ENCODE data around the gene MYZAP. TPM values are rescaled to one million over a fixed set of nuclear protein-coding genes. Genes with fewer than 3 reads are reported as not detected.
"Not testable (repeated sequence)": the region's sequence is repeated elsewhere in the genome, so short reads cannot be mapped to it uniquely, and the experiment has no call there.

Gene MYZAP
- total and polyA plus RNA-seq, 4 donors: 0.38 to 7.5 (median 2.5) TPM

DNA sequence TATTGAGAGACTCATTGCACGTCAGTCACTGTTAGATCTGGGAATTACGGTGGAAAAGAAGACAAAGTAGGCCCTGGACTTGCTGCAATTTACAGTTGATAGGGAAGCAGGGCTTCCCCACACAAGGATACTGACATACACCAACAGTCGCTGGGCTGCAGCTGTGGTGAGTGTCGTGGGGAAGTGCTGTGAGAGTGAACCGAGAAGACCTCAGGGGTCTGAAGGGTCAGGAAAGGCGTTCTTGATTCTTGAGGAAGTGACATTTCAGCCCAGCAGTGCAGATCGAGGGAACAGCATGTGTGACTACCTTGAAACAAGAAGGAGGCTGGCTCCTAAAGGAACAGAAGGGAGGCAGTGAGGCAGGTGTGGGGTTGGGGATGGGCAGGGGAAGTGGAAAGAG lies 22.5 kb downstream of the MYZAP start:
- ATAC-seq (ENCODE audit: low FRiP score): no peak
- no peak overlapping the region for H3K27ac ChIP-seq (ENCODE audit: low read depth in 1 of 2, low read length in 2 of 2)
- no peaks in the 10 kb centered on the region for H3K36me3 ChIP-seq (ENCODE audit: control insufficient read depth in 1 of 2, insufficient read depth in 2 of 2, low read length in 1 of 2)
- no peaks in the 10 kb centered on the region for H3K4me1 ChIP-seq (ENCODE audit: control insufficient read depth in 1 of 2, insufficient read depth in 2 of 2, low read length in 2 of 2)
- WGBS, 2 donors: 88 to 93% methylated on average over 7 of the region's 7 CpGs
- H3K9me3 ChIP-seq (ENCODE audit: control insufficient read depth, low read length): no peaks in the 10 kb centered on the region
- no peaks in the 10 kb centered on the region for H3K27me3 ChIP-seq (ENCODE audit: control insufficient read depth in 1 of 2, insufficient read depth in 2 of 2, low read length in 1 of 2)
- intact Hi-C loops (cut with DNase I): no loop called here
- no peak for DNase-seq
- no peak overlapping the region for H3K4me3 ChIP-seq (ENCODE audit: low read length in 2 of 2)

- H3K36me3 ChIP-seq (ENCODE audit: control insufficient read depth in 1 of 2, insufficient read depth in 2 of 2, low read length in 1 of 2); H3K27me3 ChIP-seq (ENCODE audit: control insufficient read depth in 1 of 2, insufficient read depth in 2 of 2, low read length in 1 of 2); DNase-seq; H3K4me3 ChIP-seq (ENCODE audit: low read length in 2 of 2); H3K9me3 ChIP-seq (ENCODE audit: control insufficient read depth, low read length); intact Hi-C loops (cut with DNase I); ATAC-seq (ENCODE audit: low FRiP score); H3K27ac ChIP-seq (ENCODE audit: low read depth in 1 of 2, low read length in 2 of 2); H3K4me1 ChIP-seq (ENCODE audit: control insufficient read depth in 1 of 2, insufficient read depth in 2 of 2, low read length in 2 of 2): not testable (repeated sequence)
- WGBS, 2 donors: 87 to 92% methylated on average over 8 of the region's 8 CpGs
Measured at GRCh38 chr15:57615951-57616496, 24.3 kb downstream of the MYZAP start.

GRCh38 chr15:57618325-57618724 lies 26.6 kb downstream of the MYZAP start:
- H3K27ac ChIP-seq (ENCODE audit: low read depth in 1 of 2, low read length in 2 of 2): no peak overlapping the region
- H3K9me3 ChIP-seq (ENCODE audit: control insufficient read depth, low read length): no peaks in the 10 kb centered on the region
- 94 to 97% methylated on average over 1 of the region's 1 CpG for WGBS, 2 donors
- ATAC-seq (ENCODE audit: low FRiP score) (no peak), DNase-seq (no peak)
- intact Hi-C loops (cut with DNase I): no loop called here
- H3K4me3 ChIP-seq (ENCODE audit: low read length in 2 of 2): no peak overlapping the region
- H3K27me3 ChIP-seq (ENCODE audit: control insufficient read depth in 1 of 2, insufficient read depth in 2 of 2, low read length in 1 of 2): no peaks in the 10 kb centered on the region
- H3K36me3 ChIP-seq (ENCODE audit: control insufficient read depth in 1 of 2, insufficient read depth in 2 of 2, low read length in 1 of 2): no peaks in the 10 kb centered on the region
- peaks cover 0 to 2% of the 10 kb centered on the region in 2 donors for H3K4me1 ChIP-seq (ENCODE audit: control insufficient read depth in 1 of 2, insufficient read depth in 2 of 2, low read length in 2 of 2)

GRCh38 chr15:57619746-57620145 lies 28.0 kb downstream of the MYZAP start:
- H3K9me3 ChIP-seq (ENCODE audit: control insufficient read depth, low read length): no peaks in the 10 kb centered on the region
- no peaks in the 10 kb centered on the region for H3K36me3 ChIP-seq (ENCODE audit: control insufficient read depth in 1 of 2, insufficient read depth in 2 of 2, low read length in 1 of 2)
- ATAC-seq (ENCODE audit: low FRiP score): peak; percentile 64
- no peak overlapping the region for H3K4me3 ChIP-seq (ENCODE audit: low read length in 2 of 2)
- intact Hi-C loops (cut with DNase I): no loop called here
- no peak for DNase-seq
- WGBS, 2 donors: 82 to 83% methylated on average over 3 of the region's 3 CpGs
- H3K27ac ChIP-seq (ENCODE audit: low read depth in 1 of 2, low read length in 2 of 2): no peak overlapping the region
- H3K4me1 ChIP-seq (ENCODE audit: control insufficient read depth in 1 of 2, insufficient read depth in 2 of 2, low read length in 2 of 2): peaks cover 0 to 2% of the 10 kb centered on the region in 2 donors
- H3K27me3 ChIP-seq (ENCODE audit: control insufficient read depth in 1 of 2, insufficient read depth in 2 of 2, low read length in 1 of 2): no peaks in the 10 kb centered on the region

GRCh38 chr15:57624730-57625129 lies 33.0 kb downstream of the MYZAP start:
- no peaks in the 10 kb centered on the region for H3K9me3 ChIP-seq (ENCODE audit: control insufficient read depth, low read length)
- intact Hi-C loops (cut with DNase I): no loop called here
- H3K27ac ChIP-seq (ENCODE audit: low read depth in 1 of 2, low read length in 2 of 2): no peak overlapping the region
- ATAC-seq (ENCODE audit: low FRiP score) (no peak), DNase-seq (no peak)
- WGBS, 2 donors: 97% methylated on average over 4 of the region's 4 CpGs
- peaks cover 0 to 6% of the 10 kb centered on the region in 2 donors for H3K4me1 ChIP-seq (ENCODE audit: control insufficient read depth in 1 of 2, insufficient read depth in 2 of 2, low read length in 2 of 2)
- no peaks in the 10 kb centered on the region for H3K36me3 ChIP-seq (ENCODE audit: control insufficient read depth in 1 of 2, insufficient read depth in 2 of 2, low read length in 1 of 2)
- no peaks in the 10 kb centered on the region for H3K27me3 ChIP-seq (ENCODE audit: control insufficient read depth in 1 of 2, insufficient read depth in 2 of 2, low read length in 1 of 2)
- H3K4me3 ChIP-seq (ENCODE audit: low read length in 2 of 2): no peak overlapping the region

- no peak for DNase-seq
- no peak for ATAC-seq (ENCODE audit: low FRiP score)
- Histone ChIP-seq H3K27ac (ENCODE audit: low read depth in 1 of 2, low read length in 2 of 2) (peak overlapping the region in 1 of 2 donors; percentile 34), H3K4me3 (ENCODE audit: low read length in 2 of 2) (no peak overlapping the region), H3K4me1 (ENCODE audit: control insufficient read depth in 1 of 2, insufficient read depth in 2 of 2, low read length in 2 of 2) (peaks cover 0 to 4% of the 10 kb centered on the region in 2 donors), H3K9me3 (ENCODE audit: control insufficient read depth, low read length) (no peaks in the 10 kb centered on the region), H3K27me3 (ENCODE audit: control insufficient read depth in 1 of 2, insufficient read depth in 2 of 2, low read length in 1 of 2) (no peaks in the 10 kb centered on the region), H3K36me3 (ENCODE audit: control insufficient read depth in 1 of 2, insufficient read depth in 2 of 2, low read length in 1 of 2) (no peaks in the 10 kb centered on the region)
- 56 to 68% methylated on average over 10 of the region's 10 CpGs for WGBS, 2 donors
- intact Hi-C loops (cut with DNase I): no loop called here
Measured at GRCh38 chr15:57625703-57626448, 34.2 kb downstream of the MYZAP start.

DNA sequence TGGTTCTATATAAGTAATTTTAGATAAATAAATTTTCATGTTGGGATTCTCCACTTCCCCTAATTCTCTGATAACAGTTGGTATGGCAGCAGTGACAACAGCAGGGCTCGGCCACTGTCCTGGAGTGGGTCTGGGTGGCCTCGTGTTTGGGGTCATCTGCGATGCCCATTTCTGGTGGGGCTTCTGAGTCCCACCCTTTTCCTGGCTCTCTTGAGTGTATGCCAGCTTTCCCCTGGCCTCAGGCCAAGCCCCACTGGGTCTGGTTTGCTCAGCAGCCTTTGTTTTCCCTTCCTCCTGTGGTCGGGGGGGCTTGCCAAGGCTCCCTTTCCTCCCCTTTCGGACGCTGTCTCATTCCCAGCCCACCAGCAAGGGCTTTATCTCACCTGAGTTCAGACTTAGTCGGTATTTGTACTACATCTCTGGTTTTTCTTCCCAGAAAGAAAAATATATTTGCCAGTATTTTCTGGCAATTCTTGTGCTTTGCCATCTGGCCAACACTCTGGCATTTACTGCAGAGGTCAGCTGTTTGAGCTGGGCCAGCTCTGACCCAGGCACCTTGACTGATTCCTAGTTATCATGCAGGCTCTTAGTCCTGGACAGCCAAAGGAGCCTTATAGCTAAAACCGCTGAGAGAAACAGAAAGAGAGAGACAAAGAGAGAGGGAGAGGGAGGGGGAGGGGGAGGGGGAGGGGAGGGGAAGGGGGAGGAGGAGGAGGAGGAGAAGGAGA lies 35.2 kb downstream of the MYZAP start:
- no peak overlapping the region for H3K4me3 ChIP-seq (ENCODE audit: low read length in 2 of 2)
- ATAC-seq (ENCODE audit: low FRiP score): no peak
- no peaks in the 10 kb centered on the region for H3K36me3 ChIP-seq (ENCODE audit: control insufficient read depth in 1 of 2, insufficient read depth in 2 of 2, low read length in 1 of 2)
- DNase-seq: no peak
- intact Hi-C loops (cut with DNase I): no loop called here
- peaks cover 0 to 4% of the 10 kb centered on the region in 2 donors for H3K4me1 ChIP-seq (ENCODE audit: control insufficient read depth in 1 of 2, insufficient read depth in 2 of 2, low read length in 2 of 2)
- no peak overlapping the region for H3K27ac ChIP-seq (ENCODE audit: low read depth in 1 of 2, low read length in 2 of 2)
- H3K9me3 ChIP-seq (ENCODE audit: control insufficient read depth, low read length): no peaks in the 10 kb centered on the region
- no peaks in the 10 kb centered on the region for H3K27me3 ChIP-seq (ENCODE audit: control insufficient read depth in 1 of 2, insufficient read depth in 2 of 2, low read length in 1 of 2)
- WGBS, 2 donors: 25 to 30% methylated on average over 7 to 8 of the region's 8 CpGs

GRCh38 chr15:57631386-57632110 lies 39.8 kb downstream of the MYZAP start:
- H3K27me3 ChIP-seq (ENCODE audit: control insufficient read depth in 1 of 2, insufficient read depth in 2 of 2, low read length in 1 of 2): no peaks in the 10 kb centered on the region
- intact Hi-C loops (cut with DNase I): no loop called here
- no peak overlapping the region for H3K27ac ChIP-seq (ENCODE audit: low read depth in 1 of 2, low read length in 2 of 2)
- H3K9me3 ChIP-seq (ENCODE audit: control insufficient read depth, low read length): no peaks in the 10 kb centered on the region
- DNase-seq (no peak), ATAC-seq (ENCODE audit: low FRiP score) (no peak)
- WGBS, 2 donors: 79 to 86% methylated on average over 5 of the region's 5 CpGs
- no peaks in the 10 kb centered on the region for H3K36me3 ChIP-seq (ENCODE audit: control insufficient read depth in 1 of 2, insufficient read depth in 2 of 2, low read length in 1 of 2)
- peaks cover 0 to 3% of the 10 kb centered on the region in 2 donors for H3K4me1 ChIP-seq (ENCODE audit: control insufficient read depth in 1 of 2, insufficient read depth in 2 of 2, low read length in 2 of 2)
- no peak overlapping the region for H3K4me3 ChIP-seq (ENCODE audit: low read length in 2 of 2)

All from aorta (tissue), 5 donors.